ENCODE data around the gene VPS52.

DNA sequence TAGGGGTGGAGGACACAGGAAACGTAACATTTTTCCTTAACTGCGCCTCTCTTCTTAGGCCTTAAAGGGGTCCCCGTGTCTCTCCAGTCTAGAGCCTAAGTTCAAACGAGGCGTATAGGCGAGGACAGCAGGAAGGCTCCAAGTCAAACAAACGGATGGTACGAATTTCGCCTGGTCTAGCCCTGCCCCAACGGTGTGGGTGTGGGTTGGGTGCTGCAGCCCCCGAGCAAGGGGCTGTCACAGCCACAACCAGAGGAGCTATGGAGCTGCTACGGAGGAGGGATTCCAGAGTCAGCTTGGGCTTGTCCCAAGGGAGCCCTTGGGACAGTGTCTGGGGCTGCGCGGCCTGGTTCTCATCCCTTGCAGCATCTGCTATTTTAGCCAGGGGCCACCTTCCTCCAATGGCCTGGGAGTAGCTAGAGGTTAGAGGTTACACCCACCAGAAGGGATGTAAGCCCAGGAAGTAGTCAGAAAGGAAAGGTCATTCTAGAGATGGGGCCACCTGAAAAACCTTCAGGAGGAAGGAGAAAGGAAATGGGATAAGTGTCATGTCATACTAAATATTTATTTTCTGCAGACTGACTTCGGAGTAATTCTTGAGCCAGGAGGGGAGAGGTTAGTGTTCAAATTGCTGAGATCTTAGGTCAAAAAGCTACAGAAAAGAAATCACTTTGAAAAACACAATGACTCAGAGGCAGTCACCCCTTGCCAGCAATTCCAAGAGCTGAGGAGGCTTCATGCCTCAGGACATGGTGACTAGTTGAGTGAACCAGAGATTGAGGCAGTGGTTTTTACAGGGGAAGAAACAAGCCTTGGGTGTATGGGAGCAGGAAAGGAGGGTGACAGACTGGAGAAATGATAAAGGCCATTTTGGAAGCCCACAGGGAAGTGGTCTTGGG lies 21.7 kb downstream of the VPS52 start:
- TF ChIP-seq ZNF843 (tag by site-specific recombination; IDR thresholded peaks at IDR 0.05) (no peak), TCF7L2 (IDR thresholded peaks at IDR 0.05; ENCODE audit: borderline replicate concordance, low read depth, low read length) (no peak), MYNN (tag by site-specific recombination; IDR thresholded peaks at IDR 0.05; ENCODE audit: borderline replicate concordance) (no peak), GLI4 (tag by site-specific recombination; IDR thresholded peaks at IDR 0.05) (no peak), ZNF274 (IDR thresholded peaks at IDR 0.05; ENCODE audit: low read length) (no peak), ZNF274 (tag by site-specific recombination; IDR thresholded peaks at IDR 0.05; ENCODE audit: borderline replicate concordance) (no peak), ZSCAN30 (tag by site-specific recombination; IDR thresholded peaks at IDR 0.05) (0 out of 2 replicates have a peak, but pooled peaks have one; percentile 13), ZBTB20 (tag by site-specific recombination; IDR thresholded peaks at IDR 0.05) (no peak), ZNF549 (tag by site-specific recombination; IDR thresholded peaks at IDR 0.05) (no peak)
- TF ChIP-seq, protein P1, sequence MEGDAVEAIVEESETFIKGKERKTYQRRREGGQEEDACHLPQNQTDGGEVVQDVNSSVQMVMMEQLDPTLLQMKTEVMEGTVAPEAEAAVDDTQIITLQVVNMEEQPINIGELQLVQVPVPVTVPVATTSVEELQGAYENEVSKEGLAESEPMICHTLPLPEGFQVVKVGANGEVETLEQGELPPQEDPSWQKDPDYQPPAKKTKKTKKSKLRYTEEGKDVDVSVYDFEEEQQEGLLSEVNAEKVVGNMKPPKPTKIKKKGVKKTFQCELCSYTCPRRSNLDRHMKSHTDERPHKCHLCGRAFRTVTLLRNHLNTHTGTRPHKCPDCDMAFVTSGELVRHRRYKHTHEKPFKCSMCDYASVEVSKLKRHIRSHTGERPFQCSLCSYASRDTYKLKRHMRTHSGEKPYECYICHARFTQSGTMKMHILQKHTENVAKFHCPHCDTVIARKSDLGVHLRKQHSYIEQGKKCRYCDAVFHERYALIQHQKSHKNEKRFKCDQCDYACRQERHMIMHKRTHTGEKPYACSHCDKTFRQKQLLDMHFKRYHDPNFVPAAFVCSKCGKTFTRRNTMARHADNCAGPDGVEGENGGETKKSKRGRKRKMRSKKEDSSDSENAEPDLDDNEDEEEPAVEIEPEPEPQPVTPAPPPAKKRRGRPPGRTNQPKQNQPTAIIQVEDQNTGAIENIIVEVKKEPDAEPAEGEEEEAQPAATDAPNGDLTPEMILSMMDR (tag by site-specific recombination; IDR thresholded peaks at IDR 0.05): no peak
- TF ChIP-seq, protein P2, sequence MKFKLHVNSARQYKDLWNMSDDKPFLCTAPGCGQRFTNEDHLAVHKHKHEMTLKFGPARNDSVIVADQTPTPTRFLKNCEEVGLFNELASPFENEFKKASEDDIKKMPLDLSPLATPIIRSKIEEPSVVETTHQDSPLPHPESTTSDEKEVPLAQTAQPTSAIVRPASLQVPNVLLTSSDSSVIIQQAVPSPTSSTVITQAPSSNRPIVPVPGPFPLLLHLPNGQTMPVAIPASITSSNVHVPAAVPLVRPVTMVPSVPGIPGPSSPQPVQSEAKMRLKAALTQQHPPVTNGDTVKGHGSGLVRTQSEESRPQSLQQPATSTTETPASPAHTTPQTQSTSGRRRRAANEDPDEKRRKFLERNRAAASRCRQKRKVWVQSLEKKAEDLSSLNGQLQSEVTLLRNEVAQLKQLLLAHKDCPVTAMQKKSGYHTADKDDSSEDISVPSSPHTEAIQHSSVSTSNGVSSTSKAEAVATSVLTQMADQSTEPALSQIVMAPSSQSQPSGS (tag by site-specific recombination; IDR thresholded peaks at IDR 0.05; ENCODE audit: low read depth): no peak
- TF ChIP-seq, protein P3, sequence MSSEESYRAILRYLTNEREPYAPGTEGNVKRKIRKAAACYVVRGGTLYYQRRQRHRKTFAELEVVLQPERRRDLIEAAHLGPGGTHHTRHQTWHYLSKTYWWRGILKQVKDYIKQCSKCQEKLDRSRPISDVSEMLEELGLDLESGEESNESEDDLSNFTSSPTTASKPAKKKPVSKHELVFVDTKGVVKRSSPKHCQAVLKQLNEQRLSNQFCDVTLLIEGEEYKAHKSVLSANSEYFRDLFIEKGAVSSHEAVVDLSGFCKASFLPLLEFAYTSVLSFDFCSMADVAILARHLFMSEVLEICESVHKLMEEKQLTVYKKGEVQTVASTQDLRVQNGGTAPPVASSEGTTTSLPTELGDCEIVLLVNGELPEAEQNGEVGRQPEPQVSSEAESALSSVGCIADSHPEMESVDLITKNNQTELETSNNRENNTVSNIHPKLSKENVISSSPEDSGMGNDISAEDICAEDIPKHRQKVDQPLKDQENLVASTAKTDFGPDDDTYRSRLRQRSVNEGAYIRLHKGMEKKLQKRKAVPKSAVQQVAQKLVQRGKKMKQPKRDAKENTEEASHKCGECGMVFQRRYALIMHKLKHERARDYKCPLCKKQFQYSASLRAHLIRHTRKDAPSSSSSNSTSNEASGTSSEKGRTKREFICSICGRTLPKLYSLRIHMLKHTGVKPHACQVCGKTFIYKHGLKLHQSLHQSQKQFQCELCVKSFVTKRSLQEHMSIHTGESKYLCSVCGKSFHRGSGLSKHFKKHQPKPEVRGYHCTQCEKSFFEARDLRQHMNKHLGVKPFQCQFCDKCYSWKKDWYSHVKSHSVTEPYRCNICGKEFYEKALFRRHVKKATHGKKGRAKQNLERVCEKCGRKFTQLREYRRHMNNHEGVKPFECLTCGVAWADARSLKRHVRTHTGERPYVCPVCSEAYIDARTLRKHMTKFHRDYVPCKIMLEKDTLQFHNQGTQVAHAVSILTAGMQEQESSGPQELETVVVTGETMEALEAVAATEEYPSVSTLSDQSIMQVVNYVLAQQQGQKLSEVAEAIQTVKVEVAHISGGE (tag by site-specific recombination; conservative IDR thresholded peaks at IDR 0.05; ENCODE audit: low read depth): no peak
